ENCODE measurements around the gene MBOAT2.

DNA sequence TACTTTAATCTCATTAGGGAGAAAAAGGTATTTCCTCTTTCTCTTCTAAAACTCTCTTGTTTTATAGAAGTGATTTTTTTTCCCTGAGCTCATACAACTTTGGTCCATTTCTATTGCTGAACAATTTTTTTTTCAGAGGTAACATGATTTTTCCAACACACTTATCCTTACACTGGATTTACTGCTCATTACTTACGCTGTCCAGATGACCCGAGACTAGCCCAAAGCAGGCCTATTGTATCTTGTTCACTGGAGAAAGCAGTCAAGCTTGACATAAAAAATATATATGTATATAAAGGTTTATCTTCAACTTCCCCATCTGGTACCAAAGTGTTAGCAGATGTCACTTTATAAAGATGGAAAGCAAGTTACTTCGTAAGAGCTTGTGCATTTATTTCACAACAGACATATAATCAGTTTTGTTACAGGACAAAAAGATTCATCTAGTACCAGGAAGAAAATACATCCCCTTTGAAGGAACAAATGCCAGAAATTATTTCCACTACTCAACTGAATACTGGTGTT is 95.7 kb downstream of the MBOAT2 start:
- no peak for TF ChIP-seq CTCF (IDR thresholded peaks at IDR 0.05)
- no peak for TF ChIP-seq POLR2A (IDR thresholded peaks at IDR 0.05)
